Neural cell (in vitro differentiated cells): ENCODE measurements around the gene ALK.

Experiments
- CTCF ChIP-seq: fragments of 450-650 bp; IDR thresholded peaks from 2 replicates; pipeline ENCODE4 v1.5.1; 2014; ENCODE audit warnings: antibody characterized with exemption, mild to moderate bottlenecking, moderate library complexity; ENCODE audit not compliant: poor library complexity, severe bottlenecking
- EP300 ChIP-seq: fragments of 450-650 bp; conservative IDR thresholded peaks from 2 replicates; pipeline ENCODE4 v1.6.1; 2014; ENCODE audit warnings: antibody characterized with exemption, mild to moderate bottlenecking, moderate library complexity; ENCODE audit not compliant: poor library complexity, severe bottlenecking
- EZH2 ChIP-seq: fragments of 200-600, 300-800 bp; shearing (Covaris generic), sonication (generic); IDR thresholded peaks from 2 replicates; pipeline ENCODE4 v1.6.1; 2014; ENCODE audit warnings: antibody characterized with exemption, low read length, borderline replicate concordance, mild to moderate bottlenecking; ENCODE audit not compliant: insufficient read depth, poor library complexity, severe bottlenecking
- MXI1 ChIP-seq: fragments of 450-650 bp; conservative IDR thresholded peaks from 2 replicates; pipeline ENCODE4 v1.6.1; 2014; ENCODE audit warnings: antibody characterized with exemption, mild to moderate bottlenecking; ENCODE audit not compliant: poor library complexity, severe bottlenecking
- POLR2AphosphoS5 ChIP-seq: IDR thresholded peaks from 2 replicates; pipeline ENCODE4 v1.6.1; 2012
- RAD21 ChIP-seq: fragments of 450-650 bp; conservative IDR thresholded peaks from 2 replicates; pipeline ENCODE4 v1.6.1; 2014; ENCODE audit warnings: antibody characterized with exemption, mild to moderate bottlenecking, moderate library complexity
- REST ChIP-seq: IDR thresholded peaks from 2 replicates; pipeline ENCODE4 v1.6.1; 2012; ENCODE audit warnings: borderline replicate concordance
- SMC3 ChIP-seq: fragments of 450-650 bp; conservative IDR thresholded peaks from 2 replicates; pipeline ENCODE4 v1.6.1; 2014; ENCODE audit warnings: antibody characterized with exemption, mild to moderate bottlenecking, moderate library complexity; ENCODE audit not compliant: poor library complexity
- TAF1 ChIP-seq: IDR thresholded peaks from 2 replicates; pipeline ENCODE4 v1.6.1; 2012; ENCODE audit warnings: low read depth

- TF ChIP-seq MXI1 (no peak), CTCF (no peak), POLR2AphosphoS5 (no peak), EZH2 (no peak), RAD21 (no peak), REST (no peak), EP300 (no peak), SMC3 (no peak), TAF1 (no peak)
Measured at GRCh38 chr2:29747786-29748470, 173.5 kb downstream of the ALK start.
